ENCODE measurements around the gene CRYBG3.

CRYBG3 gene

GRCh38 chr3:97992547-97993173 lies 170.8 kb downstream of the CRYBG3 start:
- TF ChIP-seq ZEB2 (tag by site-specific recombination; IDR thresholded peaks at IDR 0.05) (no peak), ZNF132 (tag by site-specific recombination; IDR thresholded peaks at IDR 0.05; ENCODE audit: borderline replicate concordance) (no peak), OSR2 (tag by site-specific recombination; IDR thresholded peaks at IDR 0.05) (no peak), ZNF626 (tag by site-specific recombination; IDR thresholded peaks at IDR 0.05) (no peak), ZNF426 (tag by site-specific recombination; IDR thresholded peaks at IDR 0.05) (no peak), ZBTB8A (tag by site-specific recombination; IDR thresholded peaks at IDR 0.05) (no peak), ZSCAN23 (tag by site-specific recombination; IDR thresholded peaks at IDR 0.05) (no peak), ZNF19 (tag by site-specific recombination; IDR thresholded peaks at IDR 0.05; ENCODE audit: low read depth) (no peak), ZNF76 (tag by site-specific recombination; IDR thresholded peaks at IDR 0.05; ENCODE audit: borderline replicate concordance, low read depth) (no peak), ZSCAN16 (tag by site-specific recombination; IDR thresholded peaks at IDR 0.05) (no peak), ZNF837 (tag by site-specific recombination; IDR thresholded peaks at IDR 0.05) (no peak)
- TF ChIP-seq, protein P1, sequence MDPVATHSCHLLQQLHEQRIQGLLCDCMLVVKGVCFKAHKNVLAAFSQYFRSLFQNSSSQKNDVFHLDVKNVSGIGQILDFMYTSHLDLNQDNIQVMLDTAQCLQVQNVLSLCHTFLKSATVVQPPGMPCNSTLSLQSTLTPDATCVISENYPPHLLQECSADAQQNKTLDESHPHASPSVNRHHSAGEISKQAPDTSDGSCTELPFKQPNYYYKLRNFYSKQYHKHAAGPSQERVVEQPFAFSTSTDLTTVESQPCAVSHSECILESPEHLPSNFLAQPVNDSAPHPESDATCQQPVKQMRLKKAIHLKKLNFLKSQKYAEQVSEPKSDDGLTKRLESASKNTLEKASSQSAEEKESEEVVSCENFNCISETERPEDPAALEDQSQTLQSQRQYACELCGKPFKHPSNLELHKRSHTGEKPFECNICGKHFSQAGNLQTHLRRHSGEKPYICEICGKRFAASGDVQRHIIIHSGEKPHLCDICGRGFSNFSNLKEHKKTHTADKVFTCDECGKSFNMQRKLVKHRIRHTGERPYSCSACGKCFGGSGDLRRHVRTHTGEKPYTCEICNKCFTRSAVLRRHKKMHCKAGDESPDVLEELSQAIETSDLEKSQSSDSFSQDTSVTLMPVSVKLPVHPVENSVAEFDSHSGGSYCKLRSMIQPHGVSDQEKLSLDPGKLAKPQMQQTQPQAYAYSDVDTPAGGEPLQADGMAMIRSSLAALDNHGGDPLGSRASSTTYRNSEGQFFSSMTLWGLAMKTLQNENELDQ (tag by site-specific recombination; IDR thresholded peaks at IDR 0.05; ENCODE audit: low read depth), result no peak
- TF ChIP-seq, protein P2, sequence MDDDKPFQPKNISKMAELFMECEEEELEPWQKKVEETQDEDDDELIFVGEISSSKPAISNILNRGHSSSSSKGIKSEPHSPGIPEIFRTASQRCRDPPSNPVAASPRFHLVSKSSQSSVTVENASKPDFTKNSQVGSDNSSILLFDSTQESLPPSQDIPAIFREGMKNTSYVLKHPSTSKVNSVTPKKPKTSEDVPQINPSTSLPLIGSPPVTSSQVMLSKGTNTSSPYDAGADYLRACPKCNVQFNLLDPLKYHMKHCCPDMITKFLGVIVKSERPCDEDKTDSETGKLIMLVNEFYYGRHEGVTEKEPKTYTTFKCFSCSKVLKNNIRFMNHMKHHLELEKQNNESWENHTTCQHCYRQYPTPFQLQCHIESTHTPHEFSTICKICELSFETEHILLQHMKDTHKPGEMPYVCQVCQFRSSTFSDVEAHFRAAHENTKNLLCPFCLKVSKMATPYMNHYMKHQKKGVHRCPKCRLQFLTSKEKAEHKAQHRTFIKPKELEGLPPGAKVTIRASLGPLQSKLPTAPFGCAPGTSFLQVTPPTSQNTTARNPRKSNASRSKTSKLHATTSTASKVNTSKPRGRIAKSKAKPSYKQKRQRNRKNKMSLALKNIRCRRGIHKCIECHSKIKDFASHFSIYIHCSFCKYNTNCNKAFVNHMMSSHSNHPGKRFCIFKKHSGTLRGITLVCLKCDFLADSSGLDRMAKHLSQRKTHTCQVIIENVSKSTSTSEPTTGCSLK (tag by site-specific recombination; IDR thresholded peaks at IDR 0.05), result no peak
- Histone ChIP-seq H3K4me3 (ENCODE audit: low read depth, low read length) (no peak overlapping the region), H3K4me1 (ENCODE audit: control insufficient read depth, insufficient read depth, low read length) (no peaks in the 10 kb centered on the region), H3K36me3 (ENCODE audit: control insufficient read depth in 2 of 2, insufficient read depth in 1 of 2, low read length in 2 of 2) (no peaks in the 10 kb centered on the region), H3K9me3 (ENCODE audit: control insufficient read depth, insufficient read depth, low read depth, low read length) (no peaks in the 10 kb centered on the region), H3K27ac (ENCODE audit: extremely low read depth, low read depth, low read length) (no peak overlapping the region)
- ChIA-PET POLR2A (no interaction called here), CTCF (no interaction called here)

GRCh38 chr3:97993526-97993925 lies 171.7 kb downstream of the CRYBG3 start:
- Histone ChIP-seq H3K36me3 (ENCODE audit: control insufficient read depth in 2 of 2, insufficient read depth in 1 of 2, low read length in 2 of 2) (no peaks in the 10 kb centered on the region), H3K9me3 (ENCODE audit: control insufficient read depth, insufficient read depth, low read depth, low read length) (no peaks in the 10 kb centered on the region), H3K4me1 (ENCODE audit: control insufficient read depth, insufficient read depth, low read length) (no peaks in the 10 kb centered on the region), H3K27ac (ENCODE audit: extremely low read depth, low read depth, low read length) (no peak overlapping the region), H3K4me3 (ENCODE audit: low read depth, low read length) (no peak overlapping the region)
- POLR2A ChIA-PET, result no interaction called here
- CTCF ChIA-PET, result no interaction called here
- peak; percentile 92 for TF ChIP-seq PRDM1 (tag by site-specific recombination; IDR thresholded peaks at IDR 0.05)
- TF ChIP-seq RBAK (tag by site-specific recombination; IDR thresholded peaks at IDR 0.05), result no peak

DNA sequence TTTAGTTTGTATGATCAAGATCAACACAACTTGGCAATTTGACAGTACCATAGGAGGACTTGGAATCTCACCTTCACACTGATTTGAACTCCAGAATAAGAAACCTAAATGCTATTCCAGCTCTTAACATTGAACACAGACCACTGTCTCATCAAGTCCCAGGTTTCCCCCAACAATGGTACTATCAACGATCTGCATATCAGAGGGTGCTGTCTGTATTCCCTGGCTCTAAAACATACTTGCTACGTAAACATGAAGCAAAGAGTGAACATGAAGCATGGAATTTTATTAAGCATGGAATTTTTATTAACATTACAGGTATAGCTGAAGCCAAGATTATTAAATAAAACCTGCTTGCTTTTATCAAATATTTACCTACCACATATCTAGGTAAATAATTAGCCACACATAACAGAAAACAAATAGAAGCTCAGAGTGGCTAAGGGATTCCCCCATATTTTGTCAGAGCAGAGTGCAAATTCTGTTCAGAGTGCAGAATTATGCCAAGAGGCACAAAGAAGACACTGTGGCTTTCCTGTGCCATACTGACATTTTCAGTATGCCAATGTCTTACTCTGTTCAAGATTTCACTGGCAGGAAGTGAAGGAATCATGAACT lies 172.6 kb downstream of the CRYBG3 start:
- CTCF ChIA-PET, result no interaction called here
- Histone ChIP-seq H3K4me1 (ENCODE audit: control insufficient read depth, insufficient read depth, low read length) (no peaks in the 10 kb centered on the region), H3K4me3 (ENCODE audit: low read depth, low read length) (no peak overlapping the region), H3K27ac (ENCODE audit: extremely low read depth, low read depth, low read length) (no peak overlapping the region), H3K36me3 (ENCODE audit: control insufficient read depth in 2 of 2, insufficient read depth in 1 of 2, low read length in 2 of 2) (no peaks in the 10 kb centered on the region), H3K9me3 (ENCODE audit: control insufficient read depth, insufficient read depth, low read depth, low read length) (no peaks in the 10 kb centered on the region)
- POLR2A ChIA-PET, result no interaction called here
- no peak for TF ChIP-seq ZNF558 (tag by site-specific recombination; IDR thresholded peaks at IDR 0.05)
- TF ChIP-seq ZNF24 (tag by site-specific recombination; IDR thresholded peaks at IDR 0.05), result no peak
- TF ChIP-seq, protein P2 (tag by site-specific recombination; IDR thresholded peaks at IDR 0.05), result no peak
- TF ChIP-seq ZNF169 (tag by site-specific recombination; IDR thresholded peaks at IDR 0.05), result no peak
- no peak for TF ChIP-seq ZNF26 (tag by site-specific recombination; IDR thresholded peaks at IDR 0.05)
- no peak for TF ChIP-seq ZNF623 (tag by site-specific recombination; IDR thresholded peaks at IDR 0.05)
- no peak for TF ChIP-seq ZNF302 (tag by site-specific recombination; IDR thresholded peaks at IDR 0.05; ENCODE audit: low read depth)
- no peak for TF ChIP-seq ZNF510 (tag by site-specific recombination; IDR thresholded peaks at IDR 0.05; ENCODE audit: insufficient replicate concordance)
- TF ChIP-seq MZF1 (tag by site-specific recombination; IDR thresholded peaks at IDR 0.05; ENCODE audit: borderline replicate concordance), result no peak
- no peak for TF ChIP-seq ZSCAN23 (tag by site-specific recombination; IDR thresholded peaks at IDR 0.05)
